AG09319 (cell line): ENCODE results near the gene C1QTNF8.

Source experiments
- DNase-seq: peaks from one replicate; pipeline ENCODE4 v3.0.0-alpha.2; 2010; ENCODE audit warnings: low read depth; ENCODE audit errors: extremely low read depth
- CTCF ChIP-seq: IDR thresholded peaks from 2 replicates; pipeline ENCODE4 v1.5.1; 2011; ENCODE audit warnings: low read depth, mild to moderate bottlenecking, inconsistent platforms, low read length, moderate library complexity

Gene C1QTNF8

DNA sequence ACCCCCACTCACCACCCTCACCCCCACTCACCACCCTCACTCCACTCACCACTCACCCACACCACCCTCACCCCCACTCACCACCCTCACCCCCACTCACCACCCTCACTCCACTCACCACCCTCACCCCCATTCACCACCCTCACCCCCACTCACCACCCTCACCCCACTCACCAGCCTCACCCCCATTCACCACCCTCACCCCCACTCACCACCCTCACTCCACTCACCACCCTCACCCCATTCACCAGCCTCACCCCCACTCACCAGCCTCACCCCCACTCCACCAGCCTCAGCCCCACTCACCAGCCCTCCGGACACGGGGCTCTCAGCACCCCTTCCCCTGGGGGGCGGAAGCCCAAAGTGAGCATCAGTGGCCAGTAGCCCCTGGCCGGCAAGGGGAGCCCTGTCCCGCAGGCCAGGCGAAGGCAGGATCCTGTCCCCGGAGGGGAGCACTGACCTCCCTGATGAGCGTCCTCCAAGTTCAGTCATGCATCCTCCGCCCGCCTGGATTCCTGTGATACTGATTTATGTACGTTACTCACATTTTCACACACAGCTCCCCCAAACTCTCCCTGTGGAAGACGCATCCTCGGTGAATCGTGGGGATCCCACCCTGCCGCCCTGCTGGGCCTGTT is 18.0 kb upstream of the C1QTNF8 start:
- no peak for TF ChIP-seq CTCF
- no peak for DNase-seq

- no peak for TF ChIP-seq CTCF
Observed at GRCh38 chr16:1113489-1113888, 17.4 kb upstream of the C1QTNF8 start.

GRCh38 chr16:1112506-1113184 is 16.6 kb upstream of the C1QTNF8 start:
- no peak for DNase-seq
- TF ChIP-seq CTCF = no peak

More at GRCh38 chr16:1113489-1113888, 17.4 kb upstream of the C1QTNF8 start:
- DNase-seq = no peak

DNA sequence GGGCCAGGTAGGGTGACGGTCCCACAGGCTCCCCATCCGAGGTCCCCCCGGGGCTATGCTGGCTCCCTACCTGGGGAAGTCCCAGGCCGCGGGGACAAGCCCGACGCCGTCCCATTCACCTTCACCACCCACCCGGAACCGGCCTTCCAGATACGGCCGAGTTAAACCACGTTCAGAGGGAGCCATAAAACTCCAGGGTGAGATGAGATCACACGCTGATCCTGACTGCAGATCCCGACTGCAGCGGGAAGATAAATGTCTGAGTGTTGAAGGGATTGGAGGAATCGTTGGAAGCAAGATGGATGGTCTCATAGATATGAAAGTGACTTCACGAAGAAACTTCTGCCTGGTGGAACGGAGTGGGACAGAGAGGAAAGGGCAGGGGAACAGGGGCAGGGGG is 13.6 kb upstream of the C1QTNF8 start:
- no peak for TF ChIP-seq CTCF
- no peak for DNase-seq

DNA sequence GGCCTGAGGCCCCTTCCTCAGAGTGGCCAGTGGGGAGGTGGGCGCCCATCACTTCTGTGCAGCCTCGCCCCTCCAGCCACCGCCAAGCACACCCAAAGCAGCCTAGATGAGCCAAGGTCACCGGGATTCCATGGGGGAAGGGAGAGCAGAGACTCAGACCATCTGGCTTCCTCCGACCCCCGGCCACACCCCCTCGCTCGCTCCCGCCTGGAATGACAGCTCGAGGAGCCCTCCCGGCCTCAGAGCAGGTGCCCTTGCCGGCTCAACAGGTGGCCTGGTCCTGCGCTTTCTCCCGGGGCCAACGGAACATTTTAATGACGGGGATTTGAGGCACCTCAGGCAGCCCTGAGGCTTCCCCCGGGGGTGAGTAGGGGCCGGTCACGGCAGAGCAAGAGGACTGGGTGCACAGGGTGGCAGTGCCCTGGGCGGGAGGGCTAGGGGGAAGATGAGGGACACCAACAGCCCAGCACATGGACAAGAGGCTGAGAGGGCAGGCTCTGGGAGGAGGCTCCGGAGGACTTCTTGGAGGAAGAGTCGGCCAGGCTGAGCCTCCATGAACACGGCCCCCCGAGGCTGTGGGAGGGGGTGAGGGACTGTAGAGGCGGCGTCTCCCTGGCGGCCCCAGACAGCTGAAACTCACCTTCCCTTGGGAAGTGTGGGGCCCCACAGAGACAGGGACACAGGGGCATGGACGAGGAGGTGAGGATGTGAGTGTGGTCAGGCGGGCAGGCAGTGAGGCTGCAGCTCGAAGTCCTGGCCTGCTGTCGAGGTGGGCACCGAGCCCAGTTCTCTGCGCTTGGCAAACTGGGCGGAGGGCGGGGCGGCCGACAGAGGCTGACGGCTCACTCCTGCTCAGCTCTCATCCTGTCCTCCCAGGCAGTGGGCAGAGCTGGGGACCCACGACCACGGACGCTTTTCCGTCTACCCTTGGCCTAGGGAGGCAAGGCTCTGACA is 12.5 kb upstream of the C1QTNF8 start:
- no peak for TF ChIP-seq CTCF
- DNase-seq = peak; percentile 3

- DNase-seq = no peak
- no peak for TF ChIP-seq CTCF
Observed at GRCh38 chr16:1107731-1108130, 11.7 kb upstream of the C1QTNF8 start.
